ENCODE results near the gene RSRC1. TPM values are rescaled to one million over a fixed set of nuclear protein-coding genes. Genes with fewer than 3 reads are reported as not detected.
A peak's percentile ranks its signal among the peaks of the same experiment; 100 is the strongest.

The RSRC1 gene
- total and polyA plus RNA-seq, 2 of the 13 experiments (the other 11 are each of a cell fraction or from before 2014, with no cell fraction given), result 4.9 to 63.0 TPM

DNA sequence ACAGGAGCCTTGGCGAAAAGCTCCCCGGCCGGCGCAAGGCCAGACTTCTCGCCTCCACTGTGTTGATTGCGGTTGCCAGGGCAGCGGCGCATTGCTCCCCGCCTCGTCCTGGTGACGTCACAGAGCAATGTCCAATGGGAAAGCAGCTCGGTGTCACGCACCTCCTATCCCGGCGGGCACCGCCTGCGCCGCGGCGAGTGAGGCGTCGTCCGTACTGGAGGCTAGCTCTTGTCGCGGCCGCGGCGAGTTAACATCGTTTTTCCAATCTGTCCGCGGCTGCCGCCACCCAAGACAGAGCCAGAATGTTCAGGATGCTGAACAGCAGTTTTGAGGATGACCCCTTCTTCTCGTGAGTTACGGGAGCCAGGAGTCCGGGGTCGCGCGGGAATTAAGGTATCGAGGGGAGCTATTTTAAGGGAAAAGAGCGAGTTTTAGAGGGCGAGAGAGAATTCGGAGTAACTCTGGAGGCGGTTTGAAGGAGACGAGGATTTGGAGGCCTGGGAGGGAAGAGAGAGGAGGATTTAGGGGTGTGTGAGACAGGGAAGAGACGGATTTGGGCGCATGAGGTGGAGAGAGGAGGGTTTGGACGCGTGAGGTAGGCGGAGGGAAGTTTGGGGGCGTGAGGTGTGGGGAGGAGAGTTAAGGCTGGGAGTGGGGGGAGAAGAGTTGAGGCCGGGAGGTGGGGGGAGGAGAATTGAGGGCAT is 461.3 kb downstream of the RSRC1 start, which contains the start of gene MLF1 (continued):
- TF ChIP-seq, protein P1, sequence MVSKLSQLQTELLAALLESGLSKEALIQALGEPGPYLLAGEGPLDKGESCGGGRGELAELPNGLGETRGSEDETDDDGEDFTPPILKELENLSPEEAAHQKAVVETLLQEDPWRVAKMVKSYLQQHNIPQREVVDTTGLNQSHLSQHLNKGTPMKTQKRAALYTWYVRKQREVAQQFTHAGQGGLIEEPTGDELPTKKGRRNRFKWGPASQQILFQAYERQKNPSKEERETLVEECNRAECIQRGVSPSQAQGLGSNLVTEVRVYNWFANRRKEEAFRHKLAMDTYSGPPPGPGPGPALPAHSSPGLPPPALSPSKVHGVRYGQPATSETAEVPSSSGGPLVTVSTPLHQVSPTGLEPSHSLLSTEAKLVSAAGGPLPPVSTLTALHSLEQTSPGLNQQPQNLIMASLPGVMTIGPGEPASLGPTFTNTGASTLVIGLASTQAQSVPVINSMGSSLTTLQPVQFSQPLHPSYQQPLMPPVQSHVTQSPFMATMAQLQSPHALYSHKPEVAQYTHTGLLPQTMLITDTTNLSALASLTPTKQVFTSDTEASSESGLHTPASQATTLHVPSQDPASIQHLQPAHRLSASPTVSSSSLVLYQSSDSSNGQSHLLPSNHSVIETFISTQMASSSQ (IDR thresholded peaks at IDR 0.05; ENCODE audit: low read depth), result no peak
- TF ChIP-seq, protein P1 (CRISPR knock-in tag; IDR thresholded peaks at IDR 0.05; ENCODE audit: borderline replicate concordance), result no peak
- no peak for TF ChIP-seq TEF (CRISPR knock-in tag; IDR thresholded peaks at IDR 0.05)
- TF ChIP-seq MIER2 (CRISPR knock-in tag; IDR thresholded peaks at IDR 0.05), result no peak
- TF ChIP-seq, protein P2, sequence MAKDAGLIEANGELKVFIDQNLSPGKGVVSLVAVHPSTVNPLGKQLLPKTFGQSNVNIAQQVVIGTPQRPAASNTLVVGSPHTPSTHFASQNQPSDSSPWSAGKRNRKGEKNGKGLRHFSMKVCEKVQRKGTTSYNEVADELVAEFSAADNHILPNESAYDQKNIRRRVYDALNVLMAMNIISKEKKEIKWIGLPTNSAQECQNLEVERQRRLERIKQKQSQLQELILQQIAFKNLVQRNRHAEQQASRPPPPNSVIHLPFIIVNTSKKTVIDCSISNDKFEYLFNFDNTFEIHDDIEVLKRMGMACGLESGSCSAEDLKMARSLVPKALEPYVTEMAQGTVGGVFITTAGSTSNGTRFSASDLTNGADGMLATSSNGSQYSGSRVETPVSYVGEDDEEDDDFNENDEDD (CRISPR knock-in tag; IDR thresholded peaks at IDR 0.05; ENCODE audit: borderline replicate concordance), result peak; percentile 63; the same call in 1 of the 2 replicates
- no peak for TF ChIP-seq ZMYM2 (CRISPR knock-in tag; IDR thresholded peaks at IDR 0.05)
- TF ChIP-seq EZH2 (conservative IDR thresholded peaks at IDR 0.05; ENCODE audit: low read depth, low read length), result no peak
- no peak for TF ChIP-seq SPEN (CRISPR knock-in tag; IDR thresholded peaks at IDR 0.05; ENCODE audit: low read depth)
- no peak for TF ChIP-seq ZC3H4 (CRISPR knock-in tag; IDR thresholded peaks at IDR 0.05; ENCODE audit: borderline replicate concordance)
- no peak for TF ChIP-seq ZNF740 (CRISPR knock-in tag; IDR thresholded peaks at IDR 0.05)
- no peak for TF ChIP-seq ZBED4 (CRISPR knock-in tag; IDR thresholded peaks at IDR 0.05; ENCODE audit: borderline replicate concordance)
- peak; percentile 76 for TF ChIP-seq ZMYM4 (CRISPR knock-in tag; IDR thresholded peaks at IDR 0.05)
- peak; percentile 75 for TF ChIP-seq NFYC (CRISPR knock-in tag; IDR thresholded peaks at IDR 0.05)
- no peak for TF ChIP-seq NRL (CRISPR knock-in tag; IDR thresholded peaks at IDR 0.05; ENCODE audit: borderline replicate concordance)

Measured in HepG2 (cell line).